ENCODE results near the gene SLC6A18. TPM values are rescaled to one million over a fixed set of nuclear protein-coding genes. Genes with fewer than 3 reads are reported as not detected.

Gene SLC6A18
- total RNA-seq, 1 donor from 2014 or later: not detected

- Histone ChIP-seq H3K27me3 (ENCODE audit: control insufficient read depth in 3 of 3, insufficient read depth in 3 of 3, low read length in 3 of 3) (peaks cover 43 to 47% (median 45%) of the 10 kb centered on the region in 3 donors), H3K9me3 (ENCODE audit: control insufficient read depth in 3 of 3, low read length in 3 of 3) (peaks cover 0 to 2% (median 0%) of the 10 kb centered on the region in 3 donors), H3K36me3 (ENCODE audit: control insufficient read depth in 3 of 3, insufficient read depth in 3 of 3, low read length in 3 of 3) (no peaks in the 10 kb centered on the region), H3K9ac (ENCODE audit: low read depth in 1 of 3, low read length in 3 of 3) (no peak overlapping the region), H3K27ac (ENCODE audit: low read depth, low read length) (no peak overlapping the region), H3K4me1 (ENCODE audit: control insufficient read depth in 3 of 3, insufficient read depth in 3 of 3, low read length in 3 of 3) (no peaks in the 10 kb centered on the region), H3K4me3 (ENCODE audit: low read length in 3 of 3) (no peak overlapping the region)
Observed at GRCh38 chr5:1293416-1294205, 68.4 kb downstream of the SLC6A18 start.

GRCh38 chr5:1294206-1294834 lies 69.1 kb downstream of the SLC6A18 start:
- Histone ChIP-seq H3K27me3 (ENCODE audit: control insufficient read depth in 3 of 3, insufficient read depth in 3 of 3, low read length in 3 of 3) (peaks cover 45 to 50% (median 45%) of the 10 kb centered on the region in 3 donors), H3K9ac (ENCODE audit: low read depth in 1 of 3, low read length in 3 of 3) (no peak overlapping the region), H3K36me3 (ENCODE audit: control insufficient read depth in 3 of 3, insufficient read depth in 3 of 3, low read length in 3 of 3) (no peaks in the 10 kb centered on the region), H3K4me1 (ENCODE audit: control insufficient read depth in 3 of 3, insufficient read depth in 3 of 3, low read length in 3 of 3) (no peaks in the 10 kb centered on the region), H3K4me3 (ENCODE audit: low read length in 3 of 3) (no peak overlapping the region), H3K27ac (ENCODE audit: low read depth, low read length) (no peak overlapping the region), H3K9me3 (ENCODE audit: control insufficient read depth in 3 of 3, low read length in 3 of 3) (no peaks in the 10 kb centered on the region)

GRCh38 chr5:1294835-1295649 lies 69.9 kb downstream of the SLC6A18 start, which contains the start of gene TERT:
Gene TERT (minus strand): TSS chr5:1295068. CDS start chr5:1294989, 79 bp downstream.
- Histone ChIP-seq H3K9me3 (ENCODE audit: control insufficient read depth in 3 of 3, low read length in 3 of 3) (no peaks in the 10 kb centered on the region), H3K27ac (ENCODE audit: low read depth, low read length) (no peak within 1 kb of the TSS), H3K4me3 (ENCODE audit: low read length in 3 of 3) (no peak within 1 kb of the TSS), H3K4me1 (ENCODE audit: control insufficient read depth in 3 of 3, insufficient read depth in 3 of 3, low read length in 3 of 3) (no peaks in the 10 kb centered on the region), H3K36me3 (ENCODE audit: control insufficient read depth in 3 of 3, insufficient read depth in 3 of 3, low read length in 3 of 3) (no peaks in the 10 kb centered on the region), H3K9ac (ENCODE audit: low read depth in 1 of 3, low read length in 3 of 3) (no peak within 1 kb of the TSS), H3K27me3 (ENCODE audit: control insufficient read depth in 3 of 3, insufficient read depth in 3 of 3, low read length in 3 of 3) (peaks cover 48 to 57% (median 49%) of the 10 kb centered on the region in 3 donors)

GRCh38 chr5:1295650-1296037 lies 70.5 kb downstream of the SLC6A18 start:
- H3K27ac ChIP-seq (ENCODE audit: low read depth, low read length): no peak overlapping the region
- H3K4me1 ChIP-seq (ENCODE audit: control insufficient read depth in 3 of 3, insufficient read depth in 3 of 3, low read length in 3 of 3): no peaks in the 10 kb centered on the region
- H3K9ac ChIP-seq (ENCODE audit: low read depth in 1 of 3, low read length in 3 of 3): no peak overlapping the region
- no peaks in the 10 kb centered on the region for H3K9me3 ChIP-seq (ENCODE audit: control insufficient read depth in 3 of 3, low read length in 3 of 3)
- no peaks in the 10 kb centered on the region for H3K36me3 ChIP-seq (ENCODE audit: control insufficient read depth in 3 of 3, insufficient read depth in 3 of 3, low read length in 3 of 3)
- H3K27me3 ChIP-seq (ENCODE audit: control insufficient read depth in 3 of 3, insufficient read depth in 3 of 3, low read length in 3 of 3): peaks cover 49 to 57% (median 50%) of the 10 kb centered on the region in 3 donors
- H3K4me3 ChIP-seq (ENCODE audit: low read length in 3 of 3): no peak overlapping the region

Other genes starting within 250 kb of the SLC6A18 start
- 1.6 TPM for gene NKD2, start 216.6 kb upstream of the SLC6A18 start, total RNA-seq
- 5.7 TPM for gene SLC12A7, start 113.3 kb upstream of the SLC6A18 start, total RNA-seq
- gene SLC6A19, start 23.8 kb upstream of the SLC6A18 start, total RNA-seq: under 0.01 TPM
- gene TERT, start 69.7 kb downstream of the SLC6A18 start, total RNA-seq: not detected
- 113 TPM for gene CLPTM1L, start 119.7 kb downstream of the SLC6A18 start, total RNA-seq
- gene SLC6A3, start 220.1 kb downstream of the SLC6A18 start, total RNA-seq: not detected

Measured in skeletal muscle tissue (tissue), 4 donors.